ENCODE measurements around the gene PDE1A.

GRCh38 chr2:182412858-182413257 is 14.0 kb downstream of the PDE1A start:
- no peak for TF ChIP-seq EZH2 (IDR thresholded peaks at IDR 0.05; ENCODE audit: low read depth)
- TF ChIP-seq CTCF (conservative IDR thresholded peaks at IDR 0.05), result no peak
